ENCODE results near the gene GTPBP2.
A peak's percentile ranks its signal among the peaks of the same experiment; 100 is the strongest.
"Not testable (repeated sequence)": the region's sequence is repeated elsewhere in the genome, so short reads cannot be mapped to it uniquely, and the experiment has no call there.

GTPBP2 gene

DNA sequence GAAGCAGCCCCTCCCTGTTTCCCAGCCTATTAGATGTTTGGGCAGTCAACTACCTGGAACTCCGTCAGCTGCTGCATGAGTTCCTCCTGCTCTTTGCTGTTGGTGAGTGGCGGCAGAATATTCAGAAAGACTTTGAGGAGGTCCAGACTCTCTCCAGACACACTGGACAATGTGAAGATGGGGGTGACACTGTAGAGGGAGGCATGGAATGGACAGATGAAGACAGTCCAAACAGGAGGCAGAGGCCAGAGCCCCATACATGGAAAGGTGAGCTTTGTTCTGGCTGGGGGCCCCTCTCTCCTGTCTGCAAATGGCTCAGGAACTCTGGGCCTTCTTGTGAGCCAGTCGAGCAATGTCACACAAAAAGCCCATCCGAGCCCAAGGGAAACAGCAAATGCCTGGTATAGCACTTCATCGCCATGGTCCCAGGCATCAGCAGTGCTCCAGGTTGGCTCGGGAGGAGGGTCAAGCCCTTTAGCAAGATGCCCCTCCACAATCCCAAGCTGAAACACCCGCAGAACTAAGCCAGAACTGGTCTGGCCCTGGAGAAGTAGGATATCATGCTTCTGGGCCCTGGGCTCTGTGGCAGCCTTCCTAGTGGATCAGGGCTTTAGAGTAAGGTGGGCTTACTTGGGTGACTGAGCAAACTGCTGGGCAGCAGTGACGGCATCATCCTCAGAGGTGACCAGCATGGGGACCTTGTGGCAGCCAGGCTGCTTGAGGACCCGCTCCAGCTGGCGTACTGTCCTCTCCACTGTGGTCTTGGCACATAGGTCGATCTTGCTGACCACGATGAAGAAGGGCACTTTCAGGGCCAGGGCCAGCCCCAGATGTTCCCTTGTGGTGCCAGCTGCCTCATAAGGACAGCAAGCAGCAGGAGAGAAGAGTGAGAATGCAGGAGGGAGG lies 4.9 kb downstream of the GTPBP2 start:
- DNase-seq: no peak

DNA sequence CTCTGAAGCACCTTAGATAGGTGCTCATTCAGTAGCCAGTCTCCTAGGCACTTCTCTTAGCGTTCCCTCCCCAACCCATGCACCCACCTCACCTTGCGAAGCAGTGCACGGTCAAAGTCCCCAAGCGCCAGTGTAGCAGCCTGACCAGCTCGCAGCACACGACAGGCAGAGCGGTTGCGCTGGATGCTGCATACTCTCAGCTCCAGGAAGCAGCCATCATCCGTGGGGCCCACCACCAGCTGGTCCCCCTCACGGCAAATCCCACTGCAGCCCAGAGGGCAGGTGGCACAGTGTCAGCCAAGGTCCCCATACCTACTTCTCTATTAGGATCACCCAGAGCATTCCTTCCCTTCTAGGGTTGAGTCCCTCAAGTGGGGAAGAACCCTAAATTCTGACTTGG lies 6.5 kb downstream of the GTPBP2 start:
- DNase-seq: no peak

DNA sequence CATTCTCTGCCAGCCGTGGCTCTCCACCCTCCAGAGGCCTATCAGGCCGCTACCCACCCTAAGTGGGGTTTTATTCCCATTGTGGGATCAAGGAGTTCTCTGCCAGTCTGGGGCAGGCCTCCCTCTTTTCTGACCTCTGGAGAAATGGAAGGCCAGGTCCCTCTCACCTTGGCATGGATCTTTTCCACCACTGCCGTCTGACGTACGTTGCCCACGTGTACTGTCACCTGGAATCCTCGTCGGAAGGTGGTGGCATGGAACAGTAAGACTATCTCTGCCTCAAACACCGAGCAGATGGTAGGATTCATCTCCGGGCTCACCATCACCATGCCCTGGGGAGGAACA lies 7.3 kb downstream of the GTPBP2 start:
- no peak for DNase-seq

DNA sequence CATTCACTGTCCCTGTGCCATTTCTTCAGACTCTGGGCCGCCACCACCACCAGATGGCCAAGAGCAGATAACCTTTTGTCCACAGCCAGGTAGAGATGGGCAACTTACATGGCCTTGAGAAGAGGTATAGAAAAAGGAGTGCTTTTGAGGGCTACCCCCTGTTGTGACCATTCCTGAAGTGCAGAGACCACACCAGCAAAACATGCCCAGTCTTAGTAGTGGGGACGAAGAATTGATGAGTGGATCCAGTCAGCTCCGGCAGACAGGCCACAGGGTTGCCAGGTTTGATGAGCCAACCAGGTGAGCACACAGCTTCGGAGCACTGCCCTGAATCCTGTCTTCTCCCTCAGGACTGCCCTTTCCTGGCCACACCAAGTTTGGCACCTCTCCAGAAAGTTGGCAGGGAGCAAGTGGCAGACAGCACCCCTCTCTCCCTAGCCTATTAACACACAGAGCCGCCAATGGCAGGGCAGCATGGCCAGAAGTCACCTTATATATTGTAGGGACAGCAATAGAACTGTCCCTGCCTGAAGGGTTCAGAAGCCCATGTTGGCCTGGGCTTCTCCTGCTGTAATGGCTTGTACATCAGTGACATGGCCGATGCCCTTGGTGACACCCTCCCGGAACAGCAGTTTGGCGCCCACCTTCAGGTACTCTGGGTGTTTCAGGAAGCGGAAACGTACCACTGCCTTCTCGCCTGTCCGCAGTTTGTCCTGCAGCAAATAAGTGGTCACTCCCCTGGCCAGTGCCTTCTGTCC lies 7.8 kb downstream of the GTPBP2 start:
- no peak for DNase-seq

DNA sequence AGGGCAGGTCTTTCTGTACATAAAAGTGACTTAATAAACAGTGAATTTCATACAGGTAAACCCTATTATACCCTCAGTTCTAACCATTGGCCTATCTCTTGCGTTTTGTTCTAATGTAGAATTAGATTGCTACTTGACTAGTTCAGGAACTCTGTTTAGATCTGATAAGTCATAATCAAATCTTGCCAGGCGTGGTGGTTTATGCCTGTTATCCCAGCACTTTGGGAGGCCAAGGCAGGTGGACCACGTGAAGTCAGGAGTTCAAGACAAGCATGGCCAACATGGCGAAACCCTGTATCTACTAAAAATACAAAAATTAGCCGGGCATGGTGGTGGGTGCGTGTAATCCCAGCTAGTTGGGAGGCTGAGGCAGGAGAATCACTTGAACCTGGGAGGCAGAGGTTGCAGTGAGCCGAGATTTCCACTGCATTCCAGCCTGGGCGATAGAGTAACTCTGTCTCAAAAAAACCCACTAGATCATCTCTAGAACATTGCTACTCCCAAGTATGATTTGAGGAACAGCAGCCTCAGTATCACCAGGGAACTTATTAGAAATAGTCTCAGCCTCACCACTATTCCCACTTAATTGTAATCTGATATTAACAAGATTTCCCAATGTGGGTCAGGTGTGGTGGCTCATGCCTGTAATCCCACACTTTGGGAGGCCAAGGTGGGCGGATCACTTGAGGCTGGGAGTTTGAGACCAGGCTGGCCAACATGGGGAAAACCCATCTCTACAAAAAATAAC lies 12.2 kb downstream of the GTPBP2 start:
- DNase-seq: no peak

DNA sequence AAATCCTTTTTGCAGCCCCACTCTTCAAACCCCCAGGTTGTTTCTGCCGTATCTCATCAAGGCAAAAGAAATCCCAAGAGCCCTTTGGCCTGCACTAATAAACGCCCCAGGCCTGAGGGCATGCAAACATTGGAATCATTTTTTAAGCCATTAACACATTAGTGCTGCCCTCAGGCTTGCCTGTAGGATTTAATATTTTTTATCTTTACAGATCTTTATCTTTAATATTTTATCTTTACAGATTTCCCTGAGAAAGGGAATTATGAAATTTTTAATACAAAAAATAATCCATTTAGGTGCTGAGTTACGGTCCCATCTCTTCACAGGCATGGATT lies 14.7 kb downstream of the GTPBP2 start:
- no peak for DNase-seq

DNA sequence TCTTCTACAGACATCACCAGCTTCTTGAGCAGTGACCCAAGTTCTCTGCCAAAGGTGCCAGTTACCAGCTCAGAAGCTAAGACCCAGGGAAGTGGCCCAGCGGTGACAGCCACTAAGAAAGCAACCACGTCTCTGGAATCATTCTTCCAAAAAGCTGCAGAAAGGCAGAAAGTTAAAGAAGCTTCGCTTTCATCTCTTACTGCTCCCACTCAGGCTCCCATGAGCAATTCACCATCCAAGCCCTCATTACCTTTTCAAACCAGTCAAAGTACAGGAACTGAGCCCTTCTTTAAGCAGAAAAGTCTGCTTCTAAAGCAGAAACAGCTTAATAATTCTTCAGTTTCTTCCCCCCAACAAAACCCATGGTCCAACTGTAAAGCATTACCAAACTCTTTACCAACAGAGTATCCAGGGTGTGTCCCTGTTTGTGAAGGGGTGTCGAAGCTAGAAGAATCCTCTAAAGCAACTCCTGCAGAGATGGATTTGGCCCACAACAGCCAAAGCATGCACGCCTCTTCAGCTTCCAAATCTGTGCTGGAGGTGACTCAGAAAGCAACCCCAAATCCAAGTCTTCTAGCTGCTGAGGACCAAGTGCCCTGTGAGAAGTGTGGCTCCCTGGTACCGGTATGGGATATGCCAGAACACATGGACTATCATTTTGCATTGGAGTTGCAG lies 15.2 kb downstream of the GTPBP2 start:
- no peak for DNase-seq

DNA sequence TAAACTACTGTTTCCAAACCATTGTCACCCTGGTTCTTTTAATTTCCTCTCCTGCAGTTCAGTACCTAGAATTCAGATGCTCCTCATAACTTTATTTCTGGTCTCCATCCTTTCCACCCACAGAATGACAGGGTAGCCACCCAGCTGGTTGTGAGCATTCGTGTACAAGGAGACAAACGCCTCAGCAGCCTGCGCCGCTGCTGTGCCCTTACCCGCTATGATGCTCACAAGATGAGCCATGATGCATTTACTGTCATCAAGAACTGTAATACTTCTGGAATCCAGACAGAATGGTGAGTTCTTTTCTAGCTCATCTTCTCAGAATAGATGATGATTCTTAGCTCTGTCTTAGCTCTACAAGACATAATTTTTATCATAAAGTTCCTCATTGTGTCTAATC lies 18.6 kb downstream of the GTPBP2 start:
- DNase-seq: no peak

DNA sequence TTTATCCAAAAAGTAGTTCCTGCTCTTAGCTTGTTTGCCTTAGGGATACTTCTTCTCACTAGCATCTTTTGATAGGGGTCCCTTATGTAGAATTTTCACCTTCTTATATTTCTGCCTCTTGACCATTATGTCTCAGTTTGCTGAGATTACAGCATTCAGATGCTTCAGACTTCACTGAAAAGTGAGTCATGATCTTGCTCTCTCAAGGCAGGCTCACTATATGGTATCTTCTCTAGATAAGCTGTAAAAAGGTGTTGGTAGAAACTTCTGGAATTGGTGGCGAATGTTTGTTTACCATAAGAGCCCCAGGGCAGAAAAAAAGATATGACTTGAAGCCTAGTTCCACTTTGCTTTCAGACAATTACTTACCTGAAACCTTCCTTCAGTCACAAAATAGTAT lies 19.7 kb downstream of the GTPBP2 start:
- no peak for DNase-seq

DNA sequence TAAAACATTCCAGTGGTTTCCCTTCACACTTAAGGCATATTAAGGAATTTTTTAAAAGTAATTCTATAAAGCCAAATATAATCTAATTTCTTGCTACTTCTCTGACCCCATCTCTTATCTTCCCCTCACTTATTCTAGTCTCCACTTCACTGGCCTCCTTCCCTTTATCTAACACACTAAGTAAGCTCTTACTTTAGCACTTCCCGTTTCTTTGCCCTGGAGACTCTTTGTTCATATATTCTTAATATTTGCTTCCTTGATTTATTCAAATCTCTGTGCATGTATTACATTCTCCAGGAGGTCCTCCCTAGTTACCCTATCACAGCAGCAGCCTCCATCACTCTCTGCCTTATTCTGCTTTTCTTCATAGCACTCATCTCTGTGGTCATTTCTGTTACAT lies 20.3 kb downstream of the GTPBP2 start:
- DNase-seq: no peak

DNA sequence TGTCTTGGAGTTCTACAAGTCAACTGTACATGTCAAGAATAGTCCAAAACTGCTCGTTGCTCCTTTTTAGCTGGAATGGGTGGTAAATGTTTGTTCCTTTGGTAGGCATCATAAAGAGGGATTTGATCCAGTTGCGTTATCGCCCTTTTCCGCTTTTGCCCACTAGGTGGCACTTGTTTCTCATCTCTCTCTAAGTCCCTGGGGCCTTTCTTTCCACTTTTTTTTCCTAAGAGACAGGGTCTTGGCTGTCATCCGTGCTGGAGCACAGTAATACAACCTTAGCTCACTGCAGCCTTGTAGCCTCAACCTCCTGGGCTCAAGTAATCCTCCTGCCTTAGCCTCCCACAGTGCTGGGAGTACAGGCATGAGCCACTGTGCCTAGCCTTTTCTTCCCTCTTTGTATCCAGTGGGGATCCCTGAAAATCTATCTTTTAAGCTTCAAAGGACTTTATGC lies 20.7 kb downstream of the GTPBP2 start:
- peak; percentile 69 for DNase-seq

DNA sequence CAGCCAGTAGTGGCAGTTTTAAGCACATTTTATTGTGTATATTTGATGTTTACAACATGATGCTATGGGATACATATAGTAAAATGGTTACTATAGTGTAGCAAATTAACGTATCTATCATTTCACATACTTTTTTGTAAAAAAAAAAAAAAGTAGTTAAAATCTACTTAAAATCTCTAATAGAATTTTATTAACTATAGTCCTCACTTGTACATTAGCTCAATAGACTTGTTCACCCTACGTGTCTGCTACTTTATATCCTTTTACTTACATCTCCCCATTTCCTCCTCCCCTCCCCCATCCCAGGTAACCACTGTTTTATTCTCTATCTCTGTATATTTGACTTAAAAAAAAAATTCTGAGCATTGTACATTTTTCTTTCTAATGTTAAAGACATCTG lies 23.0 kb downstream of the GTPBP2 start:
- no peak for DNase-seq

DNA sequence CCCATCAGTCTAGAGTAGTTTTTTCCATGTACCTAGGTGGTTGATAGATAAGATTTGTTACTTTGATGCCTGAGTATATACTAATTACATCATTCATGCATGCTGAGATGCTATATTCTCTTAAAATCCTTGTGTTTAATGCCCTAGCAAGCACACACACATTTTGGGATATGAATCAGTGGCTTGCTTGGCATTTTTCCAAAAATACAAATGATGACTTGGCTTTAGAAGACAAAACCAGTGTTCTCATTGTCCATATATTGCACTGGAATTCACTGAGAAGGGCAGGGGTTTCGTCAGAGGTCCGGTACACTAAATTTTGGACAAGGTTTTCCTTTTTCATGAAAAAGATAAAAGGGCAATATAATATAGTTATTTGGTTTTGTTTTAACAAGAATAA lies 24.9 kb downstream of the GTPBP2 start:
- no peak for DNase-seq

DNA sequence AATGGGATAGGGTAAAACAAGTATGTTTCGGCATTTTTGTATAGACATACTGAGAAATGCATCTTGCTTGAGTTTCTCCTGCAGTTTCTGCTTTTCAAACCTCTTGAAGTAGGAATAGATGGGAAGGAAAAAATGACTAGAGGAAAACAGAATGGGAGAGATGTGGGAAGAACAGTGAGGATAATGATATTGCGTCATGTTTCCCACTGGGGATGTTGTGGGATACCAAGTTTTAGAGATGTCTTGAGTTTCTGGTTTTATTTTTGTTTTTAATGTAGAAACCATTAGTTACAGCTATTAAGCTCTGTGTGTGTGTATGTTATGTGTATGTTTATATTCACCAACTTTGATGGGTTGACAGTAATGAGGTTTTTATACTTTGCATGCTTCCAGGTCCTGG lies 28.5 kb downstream of the GTPBP2 start:
- DNase-seq: no peak

DNA sequence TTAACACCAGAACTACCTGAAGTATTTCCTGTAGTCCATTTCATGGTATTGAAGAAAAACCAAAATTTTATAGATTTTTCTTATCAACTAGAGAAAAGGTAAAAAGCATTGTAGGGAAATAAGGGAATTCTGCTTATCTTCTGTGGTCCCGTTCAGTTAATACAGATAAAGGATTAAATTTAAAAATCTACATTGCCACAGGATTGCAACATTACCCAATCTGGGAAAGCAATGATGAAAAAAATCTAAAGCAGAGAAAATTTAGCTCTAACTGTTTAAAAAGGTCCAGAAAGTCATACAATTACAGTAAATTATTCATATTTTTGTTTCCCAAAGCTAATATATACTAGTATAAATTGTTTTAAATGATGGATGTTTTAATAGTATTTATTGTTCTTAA lies 35.1 kb downstream of the GTPBP2 start:
- DNase-seq: no peak

DNA sequence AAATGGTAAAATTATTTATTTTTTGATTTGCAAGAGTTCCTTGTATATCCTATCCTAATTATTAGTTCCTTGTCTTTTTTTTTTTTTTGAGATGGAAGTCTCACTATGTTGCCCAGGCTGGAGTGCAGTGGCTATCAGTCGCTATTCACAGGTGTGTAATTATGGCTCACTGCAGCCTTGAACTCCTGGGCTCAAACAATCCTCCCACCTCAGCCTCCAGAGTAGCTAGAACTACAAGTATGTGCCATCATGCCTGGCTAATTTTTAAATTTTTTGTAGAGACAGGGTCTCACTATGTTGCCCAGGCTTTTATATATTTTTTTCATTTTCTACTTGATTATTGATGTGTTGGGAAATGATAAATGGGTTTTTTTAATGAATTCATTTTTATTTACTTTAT lies 39.5 kb downstream of the GTPBP2 start:
- DNase-seq: not testable (repeated sequence)

DNA sequence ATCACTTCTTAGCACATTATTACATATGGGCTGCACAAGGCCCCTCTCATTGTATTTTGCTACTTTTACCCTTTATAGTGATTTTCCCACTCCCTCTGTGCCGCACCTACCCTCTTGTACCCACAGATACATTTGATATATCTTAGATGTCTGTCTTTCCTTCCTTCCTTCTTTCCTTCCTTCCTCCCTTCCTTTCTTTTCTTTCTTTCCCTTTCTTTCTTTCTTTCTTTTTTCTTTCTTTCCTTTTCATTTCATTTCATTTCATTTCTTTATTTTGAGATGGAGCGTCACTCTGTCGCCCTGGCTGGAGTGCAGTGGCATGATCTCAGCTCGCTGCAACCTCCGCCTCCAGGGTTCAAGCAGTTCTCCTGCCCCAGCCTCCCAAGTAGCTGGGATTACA lies 40.9 kb downstream of the GTPBP2 start:
- no peak for DNase-seq

DNA sequence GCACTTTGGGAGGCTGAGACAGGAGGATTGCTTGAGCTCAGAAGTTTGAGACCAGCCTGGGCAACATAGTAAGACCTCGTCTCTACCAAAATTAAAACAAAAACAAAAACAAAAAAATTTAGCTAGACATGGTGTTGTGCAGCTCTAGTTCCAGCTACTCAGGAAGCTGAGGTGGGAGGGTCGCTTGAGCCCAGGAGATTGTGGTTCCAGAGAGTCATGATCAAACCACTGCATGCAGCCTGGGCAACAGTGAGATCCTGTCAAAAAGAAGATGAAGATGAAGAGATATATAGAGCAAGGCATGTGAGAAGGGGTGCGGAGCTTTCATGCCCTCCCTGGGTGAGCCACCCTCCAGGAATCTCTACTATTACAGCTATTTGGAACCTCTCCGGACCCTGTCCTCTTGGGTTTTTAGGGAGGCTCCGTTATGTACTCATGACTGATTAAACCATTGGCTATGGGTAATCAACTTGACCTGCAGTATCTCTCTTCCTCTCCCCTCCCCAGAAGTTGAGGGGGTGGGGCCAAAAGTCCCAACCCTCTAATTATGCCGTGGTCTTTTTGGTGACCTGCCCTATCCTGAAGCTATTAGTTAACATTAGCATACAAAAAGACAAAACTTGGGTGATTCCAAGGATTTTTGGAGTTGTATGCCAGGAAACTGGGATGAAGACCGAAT lies 44.0 kb downstream of the GTPBP2 start:
- no peak for DNase-seq

DNA sequence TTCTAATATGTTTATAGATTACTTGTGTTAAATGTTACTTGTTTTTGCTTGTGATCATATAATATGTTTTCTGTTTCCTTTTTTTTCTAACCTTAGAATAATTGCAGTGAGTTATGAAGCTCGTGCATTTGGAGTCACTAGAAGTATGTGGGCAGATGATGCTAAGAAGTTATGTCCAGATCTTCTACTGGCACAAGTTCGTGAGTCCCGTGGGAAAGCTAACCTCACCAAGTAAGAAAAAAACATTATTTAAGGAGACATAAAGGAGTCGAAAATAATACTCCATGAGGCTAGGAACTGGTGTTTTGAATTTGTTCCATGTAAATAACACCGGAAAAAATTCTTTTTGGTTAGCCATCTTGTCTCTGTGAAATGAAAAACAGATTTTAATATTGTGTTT lies 46.2 kb downstream of the GTPBP2 start:
- DNase-seq: no peak

DNA sequence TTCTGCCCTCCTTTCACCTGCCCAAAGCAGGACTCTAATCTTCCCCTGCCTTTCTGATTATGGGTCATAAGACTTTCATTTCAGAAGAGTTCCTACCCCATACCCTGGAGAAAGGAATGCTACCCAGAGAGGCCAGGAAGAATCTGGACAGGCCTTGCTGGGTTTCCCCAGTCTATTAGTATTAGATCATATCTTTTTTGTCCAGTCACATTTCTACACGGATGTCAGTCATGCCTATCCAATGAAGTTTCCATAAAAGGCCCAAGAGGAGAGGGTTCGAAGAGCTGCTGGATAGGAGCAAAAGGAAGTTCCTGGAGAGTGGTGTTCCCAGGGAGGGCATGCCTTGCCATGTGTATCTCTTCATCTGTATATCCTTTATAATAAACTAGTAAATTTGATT lies 49.9 kb downstream of the GTPBP2 start:
- peak; percentile 72 for DNase-seq

DNA sequence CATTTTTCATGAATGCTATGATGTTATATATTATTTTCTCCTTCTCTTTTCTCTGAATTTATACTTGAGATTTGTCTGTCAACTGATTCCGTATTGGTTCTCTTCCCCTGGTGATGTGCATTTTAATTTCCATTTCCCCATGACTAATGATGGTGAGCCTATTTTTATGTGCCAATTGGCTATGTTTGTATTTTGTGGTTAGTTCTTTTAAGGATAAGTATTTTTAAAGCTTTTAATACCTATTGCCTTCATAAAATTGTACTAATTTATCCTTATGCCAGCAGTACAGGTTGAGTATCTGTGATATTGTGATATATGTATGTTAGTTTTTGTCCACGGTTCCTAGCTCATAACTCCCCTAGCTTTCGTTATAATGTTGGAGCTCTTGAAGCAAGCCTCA lies 50.3 kb downstream of the GTPBP2 start:
- peak; percentile 19 for DNase-seq

DNA sequence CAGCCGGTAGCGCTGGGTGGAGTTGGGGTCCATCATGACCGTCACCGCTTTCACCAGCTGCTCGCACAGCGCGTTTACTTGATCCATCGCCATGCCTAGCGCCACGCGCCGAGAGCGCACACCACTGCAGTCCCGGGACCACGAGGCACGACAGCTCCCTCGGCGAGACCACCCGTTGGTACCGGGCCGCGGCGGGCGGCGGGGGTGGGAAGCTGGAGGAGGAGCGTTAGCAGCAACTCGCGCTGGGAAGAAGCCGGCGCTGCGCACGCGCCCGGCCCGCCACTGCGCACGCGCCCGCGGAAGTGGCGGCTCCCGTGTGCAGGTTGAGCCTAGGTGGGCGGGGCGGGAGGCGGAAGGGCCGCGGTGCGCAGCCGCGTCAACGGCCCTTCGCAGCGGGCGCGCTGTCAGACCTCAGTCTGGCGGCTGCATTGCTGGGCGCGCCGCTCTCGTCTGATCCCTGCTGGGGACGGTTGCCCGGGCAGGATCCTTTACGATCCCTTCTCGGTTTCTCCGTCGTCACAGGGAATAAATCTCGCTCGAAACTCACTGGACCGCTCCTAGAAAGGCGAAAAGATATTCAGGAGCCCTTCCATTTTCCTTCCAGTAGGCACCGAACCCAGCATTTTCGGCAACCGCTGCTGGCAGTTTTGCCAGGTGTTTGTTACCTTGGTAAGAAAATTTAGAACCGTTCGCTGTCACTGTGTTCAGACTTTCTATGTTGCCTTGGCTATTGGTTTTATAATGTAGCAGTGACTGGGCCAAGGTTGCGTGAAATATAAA lies 53.1 kb downstream of the GTPBP2 start, which contains the start of the genes POLH and XPO5:
Gene POLH (plus strand): TSS at position 414 of the 780 bp plus-strand sequence. CDS start 6,135 bp downstream, outside the sequence.
Gene XPO5 (minus strand): TSS at position 267 of the 780 bp plus-strand sequence. CDS start 174 bp downstream, at position 93.
- DNase-seq: peak; percentile 91

Measured in kidney glomerular epithelial cell (primary cell).